Neuronal stem cell (in vitro differentiated cells): ENCODE data around the gene SLC9A7.

Source experiments
- DNase-seq: peaks from one replicate; pipeline ENCODE4 v3.0.0-alpha.2; 2013; ENCODE audit warnings: low spot score
- H2AFZ ChIP-seq: one replicate; pipeline ENCODE4 v1.6.1; 2013; ENCODE audit warnings: mild to moderate bottlenecking, low read length, inconsistent platforms
- H2AK5ac ChIP-seq: 2 replicates; pipeline ENCODE4 v1.6.1; 2013; ENCODE audit warnings: low read depth, mild to moderate bottlenecking, inconsistent platforms, low read length, moderate library complexity, mixed read lengths
- H2BK120ac ChIP-seq: 2 replicates; pipeline ENCODE4 v1.6.1; 2013; ENCODE audit warnings: low read depth, mild to moderate bottlenecking, inconsistent platforms, low read length, moderate library complexity, mixed read lengths
- H2BK12ac ChIP-seq: one replicate; pipeline ENCODE4 v1.6.1; 2013; ENCODE audit warnings: low read length, inconsistent platforms
- H2BK15ac ChIP-seq: 2 replicates; pipeline ENCODE4 v1.6.1; 2013; ENCODE audit warnings: mild to moderate bottlenecking, low read length, inconsistent platforms, mixed read lengths
- H2BK5ac ChIP-seq: one replicate; pipeline ENCODE4 v1.6.1; 2013; ENCODE audit warnings: inconsistent platforms, mild to moderate bottlenecking, low read length, moderate library complexity
- H3K14ac ChIP-seq: one replicate; pipeline ENCODE4 v1.6.1; 2013; ENCODE audit warnings: low read length, inconsistent platforms
- H3K18ac ChIP-seq: 2 replicates; pipeline ENCODE4 v1.6.1; 2013; ENCODE audit warnings: low read length, inconsistent platforms
- H3K23ac ChIP-seq: 2 replicates; pipeline ENCODE4 v1.6.1; 2013; ENCODE audit warnings: low read depth, mild to moderate bottlenecking, mixed read lengths, low read length, inconsistent platforms; ENCODE audit not compliant: poor library complexity
- H3K27ac ChIP-seq: replicated peaks from 3 replicates; pipeline ENCODE4 v1.5.1; 2013; ENCODE audit warnings: low read length, inconsistent platforms
- H3K27me3 ChIP-seq, 3 experiments: 2 replicates each; pipeline ENCODE4 v1.6.1; 2013; ENCODE audit warnings: low read length in 3 of 3, mild to moderate bottlenecking in 2 of 3, inconsistent platforms in 1 of 3, low read depth in 1 of 3, mixed read lengths in 1 of 3, moderate library complexity in 1 of 3; ENCODE audit not compliant: control insufficient read depth in 3 of 3, insufficient read depth in 3 of 3
- H3K36me3 ChIP-seq, 2 donors: replicated peaks in 1 of 2; 2 replicates each; pipeline ENCODE4 v1.6.1; 2013; ENCODE audit warnings: low read length in 2 of 2; ENCODE audit not compliant: control insufficient read depth in 2 of 2, insufficient read depth in 2 of 2
- H3K4ac ChIP-seq: 2 replicates; pipeline ENCODE4 v1.6.1; 2013; ENCODE audit warnings: inconsistent platforms, mild to moderate bottlenecking, low read length, moderate library complexity
- H3K4me1 ChIP-seq, 2 donors: 1 replicate in 1 of 2; 2 replicates in 1 of 2; pipeline ENCODE4 v1.6.1; 2013; ENCODE audit warnings: low read length in 2 of 2, low read depth in 1 of 2; ENCODE audit not compliant: control insufficient read depth in 2 of 2, insufficient read depth in 1 of 2
- H3K4me2 ChIP-seq: one replicate; pipeline ENCODE4 v1.6.1; 2013; ENCODE audit warnings: mild to moderate bottlenecking, low read length, inconsistent platforms; ENCODE audit not compliant: insufficient read depth, poor library complexity, severe bottlenecking
- H3K4me3 ChIP-seq, 2 donors: 2 replicates each; pipeline ENCODE4 v1.5.1; 2013; ENCODE audit warnings: low read length in 2 of 2, mild to moderate bottlenecking in 2 of 2, inconsistent platforms in 1 of 2, moderate library complexity in 1 of 2
- H3K79me1 ChIP-seq: one replicate; pipeline ENCODE4 v1.6.1; 2013; ENCODE audit warnings: low read depth, mild to moderate bottlenecking, inconsistent platforms, low read length, moderate library complexity
- H3K9ac ChIP-seq: one replicate; pipeline ENCODE4 v1.6.1; 2013; ENCODE audit warnings: mild to moderate bottlenecking, low read depth, low read length, inconsistent platforms; ENCODE audit not compliant: poor library complexity
- H3K9me3 ChIP-seq, 2 donors: replicated peaks in 1 of 2; 2 replicates each; pipeline versions ENCODE3 to v1.6.1; 2013; ENCODE audit warnings: low read length in 2 of 2, mild to moderate bottlenecking in 2 of 2, inconsistent platforms in 1 of 2, low read depth in 1 of 2, mixed read lengths in 1 of 2, moderate library complexity in 1 of 2; ENCODE audit not compliant: control insufficient read depth in 2 of 2, insufficient read depth in 1 of 2
- H4K8ac ChIP-seq: one replicate; pipeline ENCODE4 v1.6.1; 2013; ENCODE audit warnings: low read depth, mild to moderate bottlenecking, inconsistent platforms, low read length, moderate library complexity
- H4K91ac ChIP-seq: one replicate; pipeline ENCODE4 v1.6.1; 2013; ENCODE audit warnings: low read length, low read depth, mild to moderate bottlenecking, inconsistent platforms; ENCODE audit not compliant: poor library complexity
- WGBS, 2 donors: extraction: QIAGEN DNeasy Blood & Tissue Kit; methylation state at CpG; one replicate each; pipeline ENCODE4 v1.1.7; 2013; ENCODE audit warnings: missing lambda C conversion rate in 2 of 2, mixed read lengths in 1 of 2; ENCODE audit not compliant: insufficient read length in 2 of 2, insufficient replicate concordance in 1 of 2; ENCODE audit errors: extremely low coverage in 2 of 2; 5-methylcytosine and 5-hydroxymethylcytosine counted together

Gene SLC9A7

GRCh38 chrX:46754036-46754435 lies 4.9 kb downstream of the SLC9A7 start:
- Histone ChIP-seq H3K4me1 (no peaks in the 10 kb centered on the region), H3K4me2 (no peak overlapping the region), H3K4ac (no peak overlapping the region), H3K4me3 (no peak overlapping the region), H3K9me3 (no peaks in the 10 kb centered on the region), H4K91ac (no peak overlapping the region), H2BK5ac (no peak overlapping the region), H4K8ac (no peak overlapping the region), H3K27ac (no peak overlapping the region), H2BK120ac (no peak overlapping the region), H3K9ac (no peak overlapping the region), H2AFZ (no peak overlapping the region), H3K27me3 (peaks cover 0 to 25% (median 8%) of the 10 kb centered on the region in 3 experiments), H2BK15ac (no peak overlapping the region), H3K14ac (no peak overlapping the region), H3K79me1 (no peaks in the 10 kb centered on the region), H3K36me3 (no peaks in the 10 kb centered on the region), H3K18ac (no peak overlapping the region), H2BK12ac (no peak overlapping the region), H2AK5ac (no peak overlapping the region), H3K23ac (no peak overlapping the region)
- no peak for DNase-seq

GRCh38 chrX:46750889-46751288 lies 8.0 kb downstream of the SLC9A7 start:
- Histone ChIP-seq H2AK5ac (no peak overlapping the region), H4K91ac (no peak overlapping the region), H4K8ac (no peak overlapping the region), H2BK120ac (no peak overlapping the region), H3K4me2 (no peak overlapping the region), H3K4ac (no peak overlapping the region), H3K9ac (no peak overlapping the region), H3K23ac (no peak overlapping the region), H3K27ac (no peak overlapping the region), H3K9me3 (no peaks in the 10 kb centered on the region), H2BK5ac (no peak overlapping the region), H3K79me1 (no peaks in the 10 kb centered on the region), H2BK15ac (no peak overlapping the region), H3K4me3 (no peak overlapping the region), H3K36me3 (no peaks in the 10 kb centered on the region), H2BK12ac (no peak overlapping the region), H3K14ac (no peak overlapping the region), H3K18ac (no peak overlapping the region), H2AFZ (no peak overlapping the region), H3K4me1 (no peaks in the 10 kb centered on the region), H3K27me3 (peaks cover 0 to 5% (median 0%) of the 10 kb centered on the region in 3 experiments)
- DNase-seq = no peak
- no CpG with 5 or more reads among the region's 1 CpG for WGBS, 2 donors

GRCh38 chrX:46744009-46744408 lies 14.9 kb downstream of the SLC9A7 start:
- Histone ChIP-seq H2BK5ac (no peak overlapping the region), H3K27me3 (peaks cover 0 to 3% (median 0%) of the 10 kb centered on the region in 3 experiments), H3K9ac (no peak overlapping the region), H4K8ac (no peak overlapping the region), H3K4ac (no peak overlapping the region), H2BK12ac (no peak overlapping the region), H3K79me1 (no peaks in the 10 kb centered on the region), H3K27ac (no peak overlapping the region), H3K4me1 (no peaks in the 10 kb centered on the region), H2AFZ (no peak overlapping the region), H3K9me3 (no peaks in the 10 kb centered on the region), H2BK120ac (no peak overlapping the region), H3K23ac (no peak overlapping the region), H3K14ac (no peak overlapping the region), H3K18ac (no peak overlapping the region), H2AK5ac (no peak overlapping the region), H3K4me2 (no peak overlapping the region), H3K4me3 (no peak overlapping the region), H2BK15ac (no peak overlapping the region), H3K36me3 (no peaks in the 10 kb centered on the region), H4K91ac (no peak overlapping the region)
- WGBS, 2 donors = no CpG with 5 or more reads among the region's 3 CpGs
- no peak for DNase-seq

GRCh38 chrX:46743046-46743445 lies 15.9 kb downstream of the SLC9A7 start:
- Histone ChIP-seq H3K27me3 (no peaks in the 10 kb centered on the region), H2AK5ac (no peak overlapping the region), H3K18ac (no peak overlapping the region), H2BK15ac (no peak overlapping the region), H2BK12ac (no peak overlapping the region), H3K4me1 (no peaks in the 10 kb centered on the region), H3K9me3 (no peaks in the 10 kb centered on the region), H3K9ac (no peak overlapping the region), H4K91ac (no peak overlapping the region), H2BK120ac (no peak overlapping the region), H3K4ac (no peak overlapping the region), H3K79me1 (no peaks in the 10 kb centered on the region), H4K8ac (no peak overlapping the region), H3K27ac (no peak overlapping the region), H3K4me2 (no peak overlapping the region), H2BK5ac (no peak overlapping the region), H2AFZ (no peak overlapping the region), H3K4me3 (no peak overlapping the region), H3K14ac (no peak overlapping the region), H3K36me3 (no peaks in the 10 kb centered on the region), H3K23ac (no peak overlapping the region)
- no peak for DNase-seq
- WGBS, 2 donors = no CpG with 5 or more reads among the region's 1 CpG
